Heart left ventricle (tissue), 16 donors: ENCODE results near the gene ARHGEF10L. TPM values are rescaled to one million over a fixed set of nuclear protein-coding genes. Genes with fewer than 3 reads are reported as not detected.
"Not testable (repeated sequence)": the region's sequence is repeated elsewhere in the genome, so short reads cannot be mapped to it uniquely, and the experiment has no call there.

ENCODE experiments used
- ATAC-seq, 4 donors: fragments of 200-7000 bp; cut with Tn5 transposase; one replicate each; pipeline ENCODE4 v1.9.1; 2020 to 2022; ENCODE audit warnings: moderate library complexity in 4 of 4, mild to moderate bottlenecking in 3 of 4, moderate number of reproducible peaks in 1 of 4
- DNase-seq, 5 donors: peaks; one replicate each; pipeline ENCODE4 v3.0.0-alpha.2; 2020
- H3K27ac ChIP-seq, 12 donors: fragments of 200-600 bp; sonication (generic) in 4 of 12; one replicate each; pipeline versions ENCODE4 v1.5.0 to v1.8.0; 2016 to 2022; ENCODE audit warnings: mild to moderate bottlenecking in 2 of 12
- H3K27me3 ChIP-seq, 9 donors: fragments of 200-600 bp; sonication (generic) in 2 of 9; one replicate each; pipeline versions ENCODE4 v1.5.1 to v1.8.0; 2016 to 2022; ENCODE audit warnings: mild to moderate bottlenecking in 3 of 9
- H3K36me3 ChIP-seq, 9 donors: fragments of 200-600 bp; sonication (generic) in 2 of 9; one replicate each; pipeline versions ENCODE4 v1.5.0 to v1.8.0; 2018 to 2022; ENCODE audit warnings: mild to moderate bottlenecking in 2 of 9
- H3K4me1 ChIP-seq, 12 donors: fragments of 200-600 bp; sonication (generic) in 4 of 12; one replicate each; pipeline versions ENCODE4 v1.5.0 to v1.8.0; 2016 to 2022; ENCODE audit warnings: mild to moderate bottlenecking in 3 of 12
- H3K4me3 ChIP-seq, 12 donors: fragments of 200-600 bp; sonication (generic) in 4 of 12; one replicate each; pipeline versions ENCODE4 v1.5.0 to v1.8.0; 2017 to 2022; ENCODE audit warnings: mild to moderate bottlenecking in 9 of 12, moderate library complexity in 4 of 12
- H3K9me3 ChIP-seq, 12 donors: fragments of 200-600 bp; sonication (generic) in 4 of 12; one replicate each; pipeline versions ENCODE4 v1.5.0 to v1.8.0; 2016 to 2022; ENCODE audit warnings: mild to moderate bottlenecking in 1 of 12
- CTCF ChIP-seq, 12 donors: fragments of 200-600 bp; sonication (generic) in 4 of 12; IDR thresholded peaks; one replicate each; pipeline versions ENCODE4 v1.5.0 to v1.8.0; 2018 to 2022; ENCODE audit warnings: antibody characterized with exemption in 12 of 12, mild to moderate bottlenecking in 5 of 12
- POLR2A ChIP-seq, 2 donors: fragments of 450-650 bp; IDR thresholded peaks; one replicate each; pipeline ENCODE4 v1.6.1; 2017; ENCODE audit warnings: antibody characterized with exemption in 2 of 2, mild to moderate bottlenecking in 2 of 2, moderate library complexity in 2 of 2
- whole genome bisulfite sequencing, 4 donors: extraction: QIAGEN DNeasy Blood & Tissue Kit in 2 of 4; methylation state at CpG; one replicate each; pipeline versions ENCODE4 v1.1.5 to v1.1.7; 2013 to 2018; 5-methylcytosine and 5-hydroxymethylcytosine counted together
- intact Hi-C, 10 donors: fragments of 100-400 bp; cut with DNase I; formaldehyde crosslinking; loops; one replicate each; pipeline versions ENCODE4 v1.11.1 to v1.14.2; 2022
- long read RNA-seq, 3 donors: library from polyadenylated mRNA; unstranded; transcript quantifications; one replicate each; pipeline ENCODE4 v2.0.0, GENCODE V29; 2020 to 2021
- polyA plus RNA-seq, 2 donors: library from polyadenylated mRNA; stranded (reverse); fragments of 200-250 nt; gene quantifications; one replicate each; pipeline ENCODE4 v1.2.3, GENCODE V29; 2013
- total RNA-seq, 9 donors: library from RNA; depleted of rRNA in 2 of 9; stranded (reverse); fragments of >200 nt in 2 of 9; fragmentation: NEBNext Ultra II Directional in 3 of 9; extraction: Animal tissue kit (Norgen Biotek cat#: 25700) in 3 of 9; gene quantifications; one replicate each; pipeline versions ENCODE4 v1.1.0 to v1.2.4, GENCODE V29; 2016 to 2023
- donor health status: ischemic (EF 13 %, LVEDD 7.1; RV severe dilation, severe dysfunction).
- donor health status: healthy with polysubstance abuse.
- donor health status: DM: no; HTN: yes; CAD: no.
- donor health status: DM: no; HTN: no; CAD: no.
- donor health status: ischemic (EF 25% LVEDD 6.9; RV normal size, moderate dysfunction).
- donor health status: ischemic (EF 25% LVEDD 5.7; RV mildly dilated, moderate dysfunction).
- donor health status: healthy.
- donor health status: DM: yes; HTN: yes; CAD: no.
- donor health status: ischemic (EF 35%, LVEDD 5.7; RV mildly dilated, moderate dysfunction).
- donor health status: nonischemic (EF 11% LVEDD 7.7; RV severe dilation, severe dysfunction).
- donor health status: DM: yes; HTN: yes; CAD: no.
- donor health status: PGD.
- donor health status: ischemic (EF 29% LVEDD 5.4; RV normal size, mild dysfunction).
- donor health status: nonischemic (EF 23%, LVEDD 6.1; RV moderate dilation, normal function).

Gene ARHGEF10L
- total RNA-seq (10 to 100 TPM; 44.6 to 72.8 (median 57.5) TPM), polyA plus RNA-seq (10 to 100 TPM; 57.9 to 65.8 TPM)
- long read RNA-seq, donor 1, transcript ARHGEF10L-203 (20 exons, 3,685 nt) = major isoform, 14 of 131 reads
- long read RNA-seq, donor 1, partial matches to known transcripts = 66 of 131 reads
- long read RNA-seq, donor 1, other reads (novel, unspliced or antisense) = 49 of 131 reads
- long read RNA-seq, donor 2, transcript ARHGEF10L-203 (20 exons, 3,685 nt) = major isoform, 26 of 102 reads
- long read RNA-seq, donor 2, partial matches to known transcripts = 63 of 102 reads
- long read RNA-seq, donor 2, other reads (novel, unspliced or antisense) = 13 of 102 reads
- long read RNA-seq, donor 3, transcript ARHGEF10L-203 (20 exons, 3,685 nt) = major isoform, 22 of 140 reads
- long read RNA-seq, donor 3, partial matches to known transcripts = 80 of 140 reads
- long read RNA-seq, donor 3, other reads (novel, unspliced or antisense) = 36 of 140 reads

GRCh38 chr1:17539477-17540254, at the start of gene ARHGEF10L:
Gene ARHGEF10L, plus strand, starts transcription at chr1:17539698. Its CDS starts 40,898 bp downstream, at chr1:17580596.
- TF ChIP-seq POLR2A (IDR thresholded peaks at IDR 0.05) (no peak), CTCF (IDR thresholded peaks at IDR 0.05) (no peak)
- DNase-seq (peak in 4 of 5 donors; percentile 13 to 72 (median 46)), ATAC-seq (peak; percentile 4 to 47 (median 39))
- H3K4me1 ChIP-seq = peaks cover 0 to 31% (median 10%) of the 10 kb centered on the region in 12 donors
- 0 to 1% (median 1%) methylated on average over 6 to 108 of the region's 108 CpGs for WGBS, 4 donors
- H3K27ac ChIP-seq = peak within 1 kb of the TSS; percentile 72 to 98 (median 89)
- no peaks in the 10 kb centered on the region for H3K9me3 ChIP-seq
- peak within 1 kb of the TSS; percentile 63 to 98 (median 75) for H3K4me3 ChIP-seq
- intact Hi-C loops = no loop called here
- H3K36me3 ChIP-seq = no peaks in the 10 kb centered on the region
- H3K27me3 ChIP-seq = peaks cover 0 to 22% (median 0%) of the 10 kb centered on the region in 9 donors

DNA sequence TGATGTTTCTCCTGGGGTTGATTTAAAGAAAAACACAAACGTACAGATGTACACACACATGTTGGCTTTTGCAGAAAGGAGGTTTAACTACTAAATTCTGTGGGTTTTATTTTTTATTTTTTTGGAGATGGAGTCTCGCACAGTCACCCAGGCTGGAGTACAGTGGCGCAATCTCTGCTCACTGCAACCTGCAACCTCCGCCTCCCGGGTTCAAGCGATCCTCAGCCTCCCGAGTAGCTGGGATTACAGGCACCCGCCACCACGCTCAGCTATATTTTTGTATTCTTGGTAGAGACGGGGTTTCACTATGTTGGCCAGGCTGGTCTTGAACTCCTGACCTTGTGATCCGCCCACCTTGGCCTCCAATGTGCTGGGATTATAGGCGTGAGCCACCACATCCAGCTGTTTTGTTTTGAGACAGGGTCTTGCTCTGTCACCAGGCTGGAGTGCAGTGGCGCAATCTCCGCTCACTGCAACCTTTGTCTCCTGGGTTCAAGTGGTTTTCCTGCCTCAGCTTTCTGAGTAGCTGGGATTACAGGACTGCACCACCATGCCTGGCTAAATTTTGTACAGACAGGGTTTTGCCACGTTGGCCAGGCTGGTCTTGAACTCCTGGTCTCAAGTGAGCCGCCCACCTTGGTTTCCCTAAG, 49.6 kb upstream of the ARHGEF10L start:
- H3K9me3 ChIP-seq, H3K4me3 ChIP-seq, H3K36me3 ChIP-seq, H3K4me1 ChIP-seq, ATAC-seq, H3K27ac ChIP-seq: not testable (repeated sequence)
- WGBS, 4 donors = 87 to 89% (median 88%) methylated on average over 16 of the region's 16 CpGs
- H3K27me3 ChIP-seq = peaks cover 0 to 11% (median 0%) of the 10 kb centered on the region in 9 donors
- intact Hi-C loops = loop anchor here in 8 of 10 donors (5.0 to 10.0 kb wide), 7 partner anchors 68 to 1095 kb away; partner anchors contain the start of gene IGSF21 (in 2 of the 8)
- peak in 1 of 5 donors; percentile 36 for DNase-seq

DNA sequence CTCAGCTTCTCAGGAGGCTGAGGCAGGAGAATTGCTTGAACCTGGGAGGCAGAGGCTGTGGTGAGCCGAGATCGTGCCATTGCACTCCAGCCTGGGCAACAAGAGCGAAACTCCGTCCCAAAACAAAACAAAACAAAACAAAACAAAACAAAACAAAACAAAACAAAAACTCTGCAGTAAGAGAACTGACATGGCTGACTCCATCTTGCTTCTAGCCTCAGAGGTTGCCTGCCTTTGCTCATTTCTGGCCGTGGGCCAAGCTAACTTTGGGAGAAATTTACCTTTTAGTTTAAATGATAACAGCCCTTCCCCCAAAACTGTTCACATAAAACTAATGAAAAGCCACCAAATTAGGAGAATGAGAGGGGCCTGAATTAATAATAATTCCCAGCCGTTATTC, 48.8 kb upstream of the ARHGEF10L start:
- intact Hi-C loops = loop anchor here in 7 of 10 donors (5.0 to 10.0 kb wide), 6 partner anchors 334 to 1094 kb away; partner anchors contain the start of gene IGSF21 (in 2 of the 7)
- H3K9me3 ChIP-seq, H3K36me3 ChIP-seq, H3K4me1 ChIP-seq, H3K27ac ChIP-seq, H3K4me3 ChIP-seq, ATAC-seq, H3K27me3 ChIP-seq, DNase-seq: not testable (repeated sequence)
- WGBS, 4 donors = 74 to 83% (median 77%) methylated on average over 6 of the region's 6 CpGs

GRCh38 chr1:17494114-17494729, 45.3 kb upstream of the ARHGEF10L start:
- ATAC-seq = peak; percentile 69 to 89 (median 84)
- Histone ChIP-seq H3K4me1 (no peaks in the 10 kb centered on the region), H3K4me3 (no peak overlapping the region), H3K27ac (no peak overlapping the region), H3K27me3 (peaks cover 0 to 7% (median 0%) of the 10 kb centered on the region in 9 donors), H3K36me3 (no peaks in the 10 kb centered on the region), H3K9me3 (no peaks in the 10 kb centered on the region)
- intact Hi-C loops = loop anchor here in 7 of 10 donors (5.0 to 10.0 kb wide), 6 partner anchors 331 to 1091 kb away; partner anchors contain the start of gene IGSF21 (in 2 of the 7)
- peak; percentile 42 to 82 (median 67) for DNase-seq
- WGBS, 4 donors = 17 to 88% (median 20%) methylated on average over 1 to 5 of the region's 5 CpGs
- TF ChIP-seq POLR2A (IDR thresholded peaks at IDR 0.05) (no peak), CTCF (IDR thresholded peaks at IDR 0.05) (peak; percentile 76 to 87 (median 84))
